GM10847 (cell line): ENCODE measurements around the gene PACRG.

Experiments
- POLR2A ChIP-seq: IDR thresholded peaks from 2 replicates; pipeline ENCODE4 v1.6.1; 2011; ENCODE audit not compliant: insufficient read length; ENCODE audit errors: extremely low read depth

PACRG gene

DNA sequence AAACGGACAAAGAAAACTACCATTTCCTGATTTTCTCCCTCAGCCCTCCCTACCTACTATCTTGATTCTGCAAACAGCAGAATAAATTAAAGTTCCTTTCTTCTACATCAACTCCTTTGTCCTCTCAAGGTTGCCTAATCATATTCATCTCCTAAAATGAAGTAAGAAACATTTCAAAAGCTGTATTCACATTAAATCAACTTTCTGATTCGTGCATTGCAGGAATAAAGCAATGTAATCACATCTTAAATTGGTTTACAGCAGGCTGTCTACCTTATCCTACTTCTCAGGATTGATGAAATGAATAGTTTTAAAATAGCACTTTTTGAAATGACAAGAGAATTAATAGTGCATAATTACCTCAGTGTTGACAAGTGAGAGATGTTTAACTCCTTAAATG lies 25.3 kb upstream of the PACRG start:
- TF ChIP-seq POLR2A: no peak

DNA sequence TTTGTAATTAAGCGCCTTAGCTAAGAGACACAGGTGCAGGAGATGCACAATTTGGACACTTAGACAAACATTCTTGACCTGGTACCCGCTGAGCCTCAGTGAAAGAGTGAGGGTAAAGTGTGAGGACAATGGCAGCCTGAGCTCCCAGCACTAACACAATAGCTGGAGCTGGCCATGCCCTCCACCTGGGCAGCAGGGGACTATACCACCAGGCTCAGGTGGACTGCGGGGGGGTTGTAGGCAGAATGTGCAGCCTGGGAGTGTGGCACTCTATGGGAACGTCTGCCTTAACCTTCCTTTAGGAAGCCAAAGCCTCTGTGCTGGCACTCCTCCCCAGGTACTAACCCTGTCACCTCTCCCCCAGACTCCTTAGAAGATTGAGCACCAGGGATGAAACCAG lies 23.8 kb upstream of the PACRG start:
- TF ChIP-seq POLR2A: no peak

- TF ChIP-seq POLR2A: no peak
These were observed 22.0 kb upstream of the PACRG start for GRCh38 chr6:162705736-162706135.

DNA sequence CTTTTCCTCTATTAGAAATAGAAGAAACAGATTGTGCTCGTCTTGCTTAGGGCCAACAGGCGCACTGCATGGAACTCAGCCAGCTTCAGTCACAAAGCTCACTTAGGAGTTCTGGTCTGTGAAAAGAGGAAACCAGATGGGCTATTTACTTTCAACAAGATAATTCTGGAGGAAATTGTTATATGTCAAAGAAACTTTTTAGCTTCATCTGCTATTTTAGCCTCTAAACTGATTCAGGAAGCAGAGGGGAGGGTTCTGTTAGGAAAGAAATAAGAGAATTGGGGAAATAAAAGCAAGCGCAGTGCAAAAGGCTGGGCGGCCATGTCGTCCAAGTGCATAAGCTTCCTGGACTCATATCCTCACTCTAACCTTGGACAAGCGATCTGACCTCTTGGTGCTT lies 21.5 kb upstream of the PACRG start:
- TF ChIP-seq POLR2A: no peak

- TF ChIP-seq POLR2A: no peak
These were observed 18.8 kb upstream of the PACRG start for GRCh38 chr6:162708971-162709370.

DNA sequence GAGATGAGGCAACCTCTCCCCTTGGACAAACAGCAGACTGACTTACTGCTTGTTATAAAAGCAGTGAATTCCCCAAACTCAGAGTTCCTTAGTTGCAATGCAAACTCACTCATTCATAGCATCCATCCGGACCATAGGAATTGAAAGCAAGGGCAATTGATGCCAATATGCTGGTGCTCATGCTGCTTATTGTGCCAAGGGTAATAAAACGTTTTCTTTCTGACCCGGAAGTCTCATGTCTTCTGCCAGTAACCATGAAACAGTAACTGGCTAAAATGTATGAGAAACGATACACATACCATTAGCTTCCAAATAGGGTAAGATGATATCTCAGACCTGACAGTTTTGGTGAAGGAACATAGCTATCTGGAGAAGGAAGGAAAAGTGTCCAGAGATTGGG lies 18.3 kb upstream of the PACRG start:
- TF ChIP-seq POLR2A: no peak

- no peak for TF ChIP-seq POLR2A
These were observed 17.4 kb upstream of the PACRG start for GRCh38 chr6:162710419-162710818.

DNA sequence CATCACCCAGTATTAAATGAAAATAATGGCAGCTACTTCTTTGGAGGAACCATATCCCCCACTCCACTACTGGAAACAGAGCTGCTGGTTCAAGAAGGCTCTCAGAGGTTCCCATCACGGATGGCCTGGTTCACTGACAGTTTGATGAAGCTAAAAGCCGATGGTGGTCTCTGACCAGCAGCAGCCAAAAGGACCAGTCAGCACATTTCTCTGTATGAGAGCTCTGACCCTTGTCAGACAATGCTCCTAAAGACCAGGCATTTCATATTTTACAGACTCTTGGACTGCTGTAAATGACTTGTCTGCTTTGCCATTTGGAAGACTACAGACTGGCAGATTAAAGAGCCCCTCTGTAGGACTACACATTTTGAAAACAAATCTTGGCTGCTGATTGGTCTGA lies 16.8 kb upstream of the PACRG start:
- no peak for TF ChIP-seq POLR2A

DNA sequence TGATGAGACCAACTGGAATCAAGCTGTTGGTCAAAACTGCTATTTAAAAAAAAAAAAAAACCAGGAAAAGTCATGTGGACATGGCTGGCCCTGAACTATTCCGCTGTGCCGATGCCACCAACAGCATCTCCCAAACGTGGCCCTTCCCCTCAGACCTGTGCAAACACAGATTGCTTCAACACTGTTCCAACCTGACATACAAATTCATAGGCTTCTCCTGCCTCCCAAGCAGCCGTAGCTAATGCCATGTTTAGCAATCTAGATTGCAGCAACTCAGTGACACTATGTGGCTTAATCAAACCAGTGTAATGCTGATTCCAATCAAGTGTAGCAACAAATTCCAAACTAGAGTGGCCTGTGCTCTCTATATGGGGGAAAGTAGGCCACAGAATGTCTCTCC lies 16.4 kb upstream of the PACRG start:
- no peak for TF ChIP-seq POLR2A

- TF ChIP-seq POLR2A: no peak
These were observed 15.1 kb upstream of the PACRG start for GRCh38 chr6:162712694-162713093.

- no peak for TF ChIP-seq POLR2A
These were observed 13.6 kb upstream of the PACRG start for GRCh38 chr6:162713974-162714780.

- TF ChIP-seq POLR2A: no peak
These were observed 12.2 kb upstream of the PACRG start for GRCh38 chr6:162715601-162716000.

- TF ChIP-seq POLR2A: no peak
These were observed 8.2 kb upstream of the PACRG start for GRCh38 chr6:162719528-162719927.

DNA sequence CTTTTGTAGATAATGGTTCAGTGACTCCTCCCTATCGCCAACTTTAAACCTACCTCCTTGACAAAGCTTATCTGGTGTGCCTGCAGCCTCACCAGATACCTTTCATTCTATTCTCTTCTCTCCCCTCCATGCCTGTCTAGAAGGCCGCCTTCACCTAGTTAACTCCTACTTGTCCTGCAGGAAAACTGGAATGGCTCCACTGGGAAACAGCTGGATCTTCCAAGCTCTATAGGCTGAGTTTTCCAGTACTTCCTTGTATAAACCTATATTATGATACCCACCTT lies 6.4 kb upstream of the PACRG start:
- TF ChIP-seq POLR2A: no peak

GRCh38 chr6:162722226-162722625 lies 5.5 kb upstream of the PACRG start:
- TF ChIP-seq POLR2A: no peak

GRCh38 chr6:162722633-162723032 lies 5.1 kb upstream of the PACRG start:
- TF ChIP-seq POLR2A: no peak

DNA sequence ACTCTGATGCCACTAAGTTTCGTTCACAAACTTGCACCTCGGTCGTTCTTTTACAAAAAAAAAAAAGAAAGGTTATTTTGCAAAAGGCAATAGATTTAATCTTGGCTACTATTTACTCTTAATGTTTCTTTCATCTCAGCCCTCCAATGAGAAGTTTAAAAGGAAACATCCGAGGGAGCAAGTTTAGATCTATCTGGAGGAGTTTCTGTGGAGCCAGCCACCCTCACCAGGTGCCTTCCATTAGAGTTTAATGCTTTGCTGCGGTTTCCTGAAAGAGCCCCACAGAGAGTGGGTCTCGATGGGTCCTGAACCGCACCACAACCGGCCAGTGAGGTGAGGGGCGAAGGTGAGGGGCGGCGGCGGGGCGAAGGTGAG lies 840 bp upstream of the PACRG start:
- no peak for TF ChIP-seq POLR2A

DNA sequence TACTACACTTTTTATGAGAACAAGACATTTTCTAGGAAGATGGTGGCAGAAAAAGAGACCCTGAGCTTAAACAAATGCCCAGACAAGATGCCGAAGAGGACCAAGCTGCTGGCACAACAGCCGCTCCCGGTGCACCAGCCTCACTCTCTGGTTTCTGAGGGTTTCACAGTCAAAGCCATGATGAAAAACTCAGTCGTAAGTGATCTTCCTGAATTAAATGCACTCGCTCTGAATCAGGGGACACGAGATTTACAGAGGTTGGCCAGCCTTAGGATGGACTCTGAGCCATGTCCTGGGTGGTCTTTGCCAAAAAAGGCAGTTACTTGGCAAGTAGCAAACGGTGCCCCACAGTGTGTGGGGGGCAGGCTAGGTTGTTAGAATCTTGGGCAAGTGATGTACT lies 423 bp downstream of the PACRG start:
- no peak for TF ChIP-seq POLR2A

GRCh38 chr6:162728706-162729105 lies 932 bp downstream of the PACRG start:
- TF ChIP-seq POLR2A: no peak
